TTC549 (cell line): ENCODE measurements around the gene PTPRN2.
"Not testable (repeated sequence)": the region's sequence is repeated elsewhere in the genome, so short reads cannot be mapped to it uniquely, and the experiment has no call there.

Source experiments
- FAIRE-seq: peaks from 2 replicates; lab custom pipeline; 2012; peaks lifted over from hg19 to GRCh38; lab: Jason Lieb, UNC

PTPRN2 gene

DNA sequence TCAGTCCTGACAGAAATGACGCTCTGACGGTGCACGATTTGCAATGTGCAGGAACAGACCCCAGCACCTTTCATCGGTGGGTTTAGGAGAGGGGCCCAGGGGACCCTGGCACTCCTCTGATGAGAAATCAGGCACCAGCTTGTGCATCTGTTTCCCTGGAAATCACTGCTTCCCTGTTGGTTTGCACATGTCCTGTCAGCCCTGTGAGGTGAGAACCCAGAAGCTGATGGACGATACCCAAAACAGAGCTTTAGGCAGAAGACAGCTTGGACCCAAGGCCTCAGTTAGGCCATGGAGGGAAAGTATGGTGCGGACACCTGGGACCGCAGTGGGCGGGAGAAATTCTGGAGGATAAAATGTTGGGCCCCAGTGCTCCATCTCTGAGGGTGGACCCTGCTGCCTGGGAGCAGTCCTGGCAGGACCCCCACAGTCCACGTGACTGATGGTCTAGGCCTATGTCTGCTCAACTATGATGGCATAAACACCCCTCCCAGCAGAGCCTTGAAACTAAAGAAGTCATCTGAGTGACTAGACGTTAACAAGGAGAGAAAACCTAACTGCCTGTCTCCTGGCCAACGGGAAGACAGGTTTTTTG, 242.8 kb downstream of the PTPRN2 start:
- no peak for FAIRE-seq

DNA sequence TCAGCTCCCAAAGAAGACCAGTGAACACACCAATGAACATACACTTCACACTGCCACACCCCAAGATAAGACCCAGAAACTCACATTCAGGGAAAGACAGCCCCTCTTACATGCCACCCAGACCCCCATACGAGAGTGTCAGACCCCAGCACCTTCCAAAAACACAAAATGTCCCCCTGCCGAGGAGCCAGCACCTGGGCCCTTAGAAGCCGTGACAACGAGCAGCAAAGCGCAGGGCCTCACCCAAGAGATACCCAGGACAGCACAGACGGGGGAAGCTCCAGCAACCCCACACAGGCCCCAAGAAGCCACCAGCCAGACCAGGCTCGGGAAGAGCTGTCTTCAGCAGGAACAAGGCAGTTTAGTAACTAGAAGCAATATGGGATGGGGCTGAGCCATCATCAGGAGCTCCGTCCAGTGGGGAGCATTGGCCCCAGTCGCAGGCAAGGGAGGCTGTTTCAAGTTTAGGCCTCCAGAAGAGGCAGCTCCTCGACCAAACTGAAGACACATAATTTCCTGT, 243.6 kb downstream of the PTPRN2 start:
- FAIRE-seq, result no peak

DNA sequence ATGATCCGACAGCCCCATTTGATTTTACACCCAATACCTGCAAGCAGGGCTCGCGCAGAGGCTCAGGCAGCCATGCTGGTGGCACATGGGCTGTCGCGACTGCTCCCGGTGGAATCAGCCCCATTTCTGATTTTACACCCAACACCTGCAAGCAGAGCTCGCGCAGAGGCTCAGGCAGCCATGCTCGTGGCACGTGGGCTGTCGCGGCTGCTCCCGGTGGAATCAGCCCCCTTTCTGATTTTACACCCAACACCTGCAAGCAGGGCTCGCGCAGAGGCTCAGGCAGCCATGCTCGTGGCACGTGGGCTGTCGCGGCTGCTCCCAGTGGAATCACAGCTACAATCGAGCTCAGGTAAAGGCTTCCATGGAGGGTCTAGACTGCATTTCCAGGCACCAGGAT, 244.1 kb downstream of the PTPRN2 start:
- no peak for FAIRE-seq

DNA sequence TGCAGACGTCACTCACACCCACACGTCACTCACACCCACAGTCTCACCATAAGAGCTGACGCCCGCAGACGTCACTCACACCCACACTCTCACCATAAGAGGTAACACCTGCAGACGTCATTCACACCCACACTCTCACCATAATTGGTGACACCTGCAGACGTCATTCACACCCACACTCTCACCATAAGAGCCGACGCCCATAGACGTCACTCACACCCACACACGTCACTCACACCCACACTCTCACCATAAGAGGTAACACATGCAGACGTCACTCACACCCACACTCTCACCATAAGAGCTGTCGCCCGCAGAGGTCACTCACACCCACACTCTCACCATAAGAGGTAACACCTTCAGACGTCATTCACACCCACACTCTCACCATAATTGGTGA, 246.5 kb downstream of the PTPRN2 start:
- not testable (repeated sequence) for FAIRE-seq

DNA sequence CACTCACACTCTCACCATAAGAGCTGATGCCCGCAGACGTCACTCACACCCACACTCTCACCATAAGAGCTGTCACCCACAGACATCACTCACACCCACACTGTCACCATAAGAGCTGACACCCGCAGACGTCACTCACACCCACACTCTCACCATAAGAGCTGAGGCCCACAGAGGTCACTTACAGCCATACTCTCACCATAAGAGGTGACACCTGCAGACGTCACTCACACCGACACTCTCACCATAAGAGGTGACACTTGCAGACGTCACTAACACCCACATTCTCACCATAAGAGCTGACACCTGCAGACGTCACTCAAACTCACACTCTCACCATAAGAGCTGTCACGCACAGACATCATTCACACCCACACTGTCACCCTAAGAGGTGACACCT, 250.7 kb downstream of the PTPRN2 start:
- not testable (repeated sequence) for FAIRE-seq

DNA sequence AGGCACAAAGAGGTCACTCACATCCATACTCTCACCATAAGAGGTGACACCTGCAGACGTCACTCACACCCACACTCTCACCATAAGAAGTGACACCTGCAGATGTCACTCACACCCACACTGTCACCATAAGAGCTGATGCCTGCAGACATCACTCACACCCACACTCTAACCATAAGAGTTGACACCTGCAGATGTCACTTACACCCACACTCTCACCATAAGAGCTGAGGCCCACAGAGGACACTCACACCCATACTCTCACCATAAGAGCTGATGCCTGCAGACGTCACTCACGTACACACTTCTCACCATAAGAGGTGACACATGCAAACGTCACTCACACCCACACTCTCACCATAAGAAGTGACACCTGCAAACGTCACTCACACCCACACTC, 255.1 kb downstream of the PTPRN2 start:
- FAIRE-seq, result not testable (repeated sequence)

DNA sequence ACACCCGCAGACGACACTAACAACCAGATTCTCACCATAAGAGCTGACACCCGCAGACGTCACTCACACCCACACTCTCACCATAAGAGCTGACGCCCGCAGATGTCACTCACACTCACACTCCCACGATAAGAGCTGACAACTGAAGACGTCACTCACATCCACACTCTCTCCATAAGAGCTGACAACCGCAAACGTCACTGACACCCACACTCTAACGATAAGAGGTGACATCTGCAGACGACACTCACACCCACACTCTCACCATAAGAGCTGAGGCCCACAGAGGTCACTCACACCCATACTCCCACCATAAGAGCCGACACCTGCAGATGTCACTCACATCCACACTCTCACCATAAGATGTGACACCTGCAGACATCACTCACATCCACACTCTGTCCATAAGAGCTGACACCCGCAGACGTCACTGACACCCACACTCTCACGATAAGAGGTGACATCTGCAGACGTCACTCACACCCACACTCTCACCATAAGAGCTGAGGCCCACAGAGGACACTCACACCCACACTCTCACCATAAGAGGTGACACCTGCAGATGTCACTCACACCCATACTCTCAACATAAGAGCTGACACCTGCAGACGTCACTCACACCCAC, 255.7 kb downstream of the PTPRN2 start:
- not testable (repeated sequence) for FAIRE-seq

DNA sequence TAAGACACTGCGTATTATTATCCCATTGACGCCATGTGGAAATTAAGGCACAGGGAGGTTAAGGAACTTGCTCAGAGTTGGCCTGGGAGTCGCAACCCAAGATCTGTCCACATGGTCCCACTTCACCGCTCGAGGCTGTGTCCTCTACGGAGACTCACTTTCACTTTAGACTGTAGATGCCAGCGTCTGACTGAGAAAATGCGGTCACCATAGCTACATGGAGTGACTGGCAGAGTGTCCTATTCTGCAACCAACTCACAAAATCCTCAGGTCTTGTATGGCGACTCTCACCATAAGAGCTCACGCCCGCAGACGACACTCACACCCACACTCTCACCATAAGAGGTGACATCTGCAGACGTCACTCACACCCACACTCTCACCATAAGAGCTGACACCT, 257.9 kb downstream of the PTPRN2 start:
- FAIRE-seq, result no peak

DNA sequence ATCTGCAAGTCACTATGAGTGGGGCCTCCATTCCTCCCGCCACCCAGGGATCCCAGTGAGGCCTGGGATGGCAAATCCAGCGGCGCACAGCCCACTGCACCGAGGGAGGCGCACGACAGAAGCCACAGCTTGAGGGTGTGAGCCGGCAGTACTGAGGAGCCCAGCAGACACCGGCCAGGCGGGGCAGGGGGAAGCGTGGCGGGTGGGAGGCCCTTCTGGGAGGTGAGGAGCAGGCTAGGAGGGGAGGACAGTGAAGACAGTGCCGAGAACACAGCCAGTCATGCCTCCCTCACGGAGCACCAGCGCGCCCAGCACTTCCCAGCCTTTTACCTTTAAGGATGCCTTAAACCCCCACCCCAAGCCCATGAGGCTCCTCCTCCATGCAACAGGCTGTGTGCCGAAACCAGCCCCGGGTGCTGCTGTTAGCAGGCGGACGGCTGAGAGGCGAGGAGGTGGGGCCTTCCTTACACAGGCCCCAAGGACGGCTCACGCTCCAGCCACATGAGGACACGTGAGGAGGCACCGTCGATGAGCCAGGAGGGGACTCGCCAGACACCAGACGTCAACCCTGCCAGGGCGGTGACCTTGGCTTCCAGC, 258.5 kb downstream of the PTPRN2 start:
- FAIRE-seq, result no peak

DNA sequence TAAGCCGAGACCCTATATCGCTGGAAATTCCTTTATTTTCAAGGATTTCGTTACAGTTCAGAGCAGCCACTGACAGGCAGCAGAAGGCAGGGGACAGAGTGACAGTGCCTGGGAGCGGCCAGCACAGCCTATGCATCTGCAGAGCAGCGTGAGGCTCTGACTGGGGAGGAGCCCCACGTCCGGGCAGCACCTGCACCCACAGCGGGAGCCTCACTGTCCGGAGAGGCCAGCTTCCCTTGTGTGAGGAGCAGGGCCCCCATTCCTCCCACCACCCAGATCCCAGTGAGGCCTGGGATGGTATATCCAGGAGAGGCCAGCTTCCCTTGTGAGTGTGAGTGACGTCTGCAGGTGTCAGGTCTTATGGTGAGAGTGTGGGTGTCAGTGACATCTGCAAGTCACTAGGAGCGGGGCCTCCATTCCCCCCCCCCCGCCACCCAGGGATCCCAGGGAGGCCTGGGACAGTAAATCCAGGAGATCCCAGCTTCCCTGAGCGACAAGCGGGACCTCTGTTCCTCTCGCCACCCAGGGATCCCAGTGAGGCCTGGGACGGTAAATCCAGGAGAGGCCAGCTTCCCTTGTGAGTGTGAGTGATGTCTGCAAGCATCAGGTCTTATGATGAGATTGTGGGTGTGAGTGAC, 259.1 kb downstream of the PTPRN2 start:
- no peak for FAIRE-seq

DNA sequence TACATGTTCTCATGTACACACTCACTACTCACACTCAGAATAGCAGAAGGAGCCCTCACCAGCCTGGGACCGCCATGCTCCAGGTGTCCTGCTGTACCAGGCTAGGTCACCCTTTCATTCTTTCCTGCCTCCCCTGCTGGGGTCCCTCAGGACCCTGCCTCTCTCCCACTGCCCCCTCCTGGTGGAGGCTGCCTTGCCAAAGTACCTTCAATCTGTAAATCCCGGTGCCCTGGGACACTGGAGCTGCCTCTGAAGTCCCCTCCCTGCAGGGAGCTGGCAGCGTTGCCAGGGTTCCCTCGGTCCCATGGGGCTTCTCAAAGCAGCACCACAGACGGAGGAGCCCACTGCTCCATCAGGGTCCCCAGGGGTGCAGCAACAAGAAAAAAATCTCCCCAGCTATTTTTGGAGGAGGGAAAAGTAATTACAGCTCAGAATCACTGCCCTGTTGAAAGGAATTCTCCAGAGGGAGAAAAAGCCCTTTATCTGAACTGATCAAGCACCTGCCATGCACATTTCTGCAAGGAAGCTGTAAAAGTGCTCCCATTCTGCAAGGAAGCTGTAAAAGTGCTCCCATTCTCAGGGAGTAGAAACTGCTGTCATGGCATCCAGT, 259.9 kb downstream of the PTPRN2 start:
- no peak for FAIRE-seq

DNA sequence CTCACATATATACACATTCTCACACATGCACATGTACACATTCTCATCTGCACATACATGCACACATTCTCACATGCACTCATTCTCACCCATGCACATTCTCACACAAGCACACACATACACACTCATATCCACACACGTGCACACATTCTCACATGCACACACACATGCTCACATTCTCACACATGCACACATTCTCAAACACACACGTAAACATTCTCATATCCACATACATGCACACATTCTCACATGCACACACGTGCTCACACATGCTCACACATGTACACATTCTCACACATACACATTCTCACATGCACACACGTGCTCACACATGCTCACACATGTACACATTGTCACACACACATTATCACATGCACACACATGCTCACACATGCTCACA, 260.6 kb downstream of the PTPRN2 start:
- no peak for FAIRE-seq

DNA sequence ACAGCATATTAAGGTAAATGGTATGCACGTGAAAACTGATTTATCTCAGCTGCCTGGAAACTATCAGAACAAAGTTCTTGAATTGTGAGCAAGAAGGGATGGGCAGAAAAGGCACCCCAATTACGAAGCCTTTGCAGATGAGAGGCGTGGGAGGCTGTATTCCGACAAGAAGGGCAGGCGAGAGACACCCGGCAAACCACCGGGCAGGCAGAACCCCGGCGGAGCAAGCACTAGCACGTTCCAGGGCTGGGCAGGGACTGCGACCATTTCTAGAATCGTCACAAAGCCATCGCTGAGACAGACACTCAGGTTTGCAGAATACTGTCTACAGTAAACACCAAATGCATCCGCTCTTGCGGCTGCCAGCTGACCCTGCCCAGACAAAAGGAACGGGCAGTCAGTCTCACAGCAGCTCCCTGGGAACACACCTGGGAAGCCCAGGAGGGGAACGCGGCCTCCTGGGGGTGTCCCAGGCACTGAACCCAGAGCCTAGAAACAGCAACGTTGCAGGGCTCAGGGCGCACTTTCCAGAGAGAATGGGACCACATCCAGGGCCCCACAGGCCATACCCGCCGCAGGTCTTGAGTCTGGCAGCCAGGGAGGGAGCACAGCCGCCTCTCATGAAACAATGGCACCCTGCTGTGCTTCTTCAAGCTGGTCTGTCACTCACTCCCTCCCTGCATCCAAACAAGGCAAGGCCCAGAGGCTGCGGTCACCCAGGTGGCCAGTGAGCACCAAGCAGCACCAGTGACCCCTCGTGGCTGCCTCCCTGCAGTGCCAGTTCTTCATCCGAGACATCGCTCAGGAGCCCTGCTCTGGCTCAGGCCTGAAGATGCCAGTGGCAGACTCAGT, 261.9 kb downstream of the PTPRN2 start:
- FAIRE-seq, result no peak

DNA sequence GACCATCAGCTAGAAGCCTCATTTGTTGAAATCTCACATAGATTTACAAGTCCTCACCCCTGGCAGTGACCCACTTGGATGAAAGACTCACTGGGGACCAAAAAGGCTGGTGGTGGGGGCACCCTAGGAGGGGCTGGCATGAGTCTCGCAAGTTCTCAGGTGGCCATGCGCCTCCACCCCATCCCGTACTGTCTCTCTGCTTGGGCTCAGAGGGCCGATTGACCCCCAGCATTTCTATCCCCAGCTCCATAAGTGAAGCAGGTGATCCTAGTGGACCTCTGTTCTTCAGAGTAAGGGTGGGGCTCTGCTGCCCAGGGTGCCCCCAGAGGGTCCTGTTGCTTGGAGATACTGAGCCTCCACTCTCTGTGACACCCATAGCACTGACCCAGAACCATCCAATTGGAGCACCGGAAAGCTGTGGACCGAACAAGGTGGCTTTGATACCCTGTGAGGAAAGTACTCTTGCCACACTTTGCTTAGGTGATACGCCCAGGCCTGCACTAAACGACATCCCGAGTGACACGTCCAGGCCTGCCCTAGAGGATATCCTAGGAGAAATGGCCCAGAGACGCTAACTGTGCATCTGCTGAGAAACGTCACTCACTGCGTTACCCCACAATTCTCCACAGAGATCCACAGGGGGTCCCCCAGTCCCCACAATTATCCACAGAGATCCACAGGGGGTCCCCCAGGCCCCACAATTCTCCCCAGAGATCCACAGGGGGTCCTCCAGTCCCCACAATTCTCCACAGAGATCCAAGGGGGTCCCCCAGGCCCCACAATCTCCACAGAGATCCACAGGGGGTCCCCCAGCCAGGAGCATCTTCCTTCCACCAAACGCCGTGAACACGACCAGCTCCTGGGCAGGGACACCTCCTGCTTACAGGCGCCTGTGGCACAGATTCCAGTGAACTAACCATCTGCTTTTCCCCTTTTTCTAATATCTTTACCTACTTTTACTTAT, 262.9 kb downstream of the PTPRN2 start:
- FAIRE-seq, result no peak

DNA sequence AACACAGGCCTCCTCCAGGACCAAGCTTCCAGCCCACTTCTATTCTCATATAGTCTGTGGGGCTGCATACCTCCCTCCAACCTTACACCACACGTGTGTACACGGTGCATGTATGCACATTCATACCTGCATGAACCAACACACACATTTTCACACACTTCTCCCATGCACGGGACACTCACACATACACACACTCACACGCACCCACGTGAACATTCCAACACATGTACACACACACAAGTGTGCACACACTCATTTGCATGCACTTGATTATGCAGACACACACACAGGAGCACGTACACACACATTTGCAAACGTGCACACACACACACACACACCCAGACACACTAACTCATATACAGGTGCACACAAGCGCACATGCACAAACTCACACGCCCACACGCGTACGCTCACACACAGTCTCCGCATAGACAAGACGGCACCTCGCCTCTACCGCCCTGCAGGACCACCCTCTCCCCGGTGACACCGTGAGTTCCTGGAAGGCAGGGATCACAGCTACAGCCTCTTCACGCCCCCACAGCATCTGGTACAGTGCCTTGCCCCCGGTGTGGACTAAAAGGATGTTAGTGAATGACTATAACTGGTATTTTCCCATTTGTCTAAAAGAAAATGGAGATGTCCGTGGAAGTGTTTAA, 263.8 kb downstream of the PTPRN2 start:
- FAIRE-seq, result no peak

DNA sequence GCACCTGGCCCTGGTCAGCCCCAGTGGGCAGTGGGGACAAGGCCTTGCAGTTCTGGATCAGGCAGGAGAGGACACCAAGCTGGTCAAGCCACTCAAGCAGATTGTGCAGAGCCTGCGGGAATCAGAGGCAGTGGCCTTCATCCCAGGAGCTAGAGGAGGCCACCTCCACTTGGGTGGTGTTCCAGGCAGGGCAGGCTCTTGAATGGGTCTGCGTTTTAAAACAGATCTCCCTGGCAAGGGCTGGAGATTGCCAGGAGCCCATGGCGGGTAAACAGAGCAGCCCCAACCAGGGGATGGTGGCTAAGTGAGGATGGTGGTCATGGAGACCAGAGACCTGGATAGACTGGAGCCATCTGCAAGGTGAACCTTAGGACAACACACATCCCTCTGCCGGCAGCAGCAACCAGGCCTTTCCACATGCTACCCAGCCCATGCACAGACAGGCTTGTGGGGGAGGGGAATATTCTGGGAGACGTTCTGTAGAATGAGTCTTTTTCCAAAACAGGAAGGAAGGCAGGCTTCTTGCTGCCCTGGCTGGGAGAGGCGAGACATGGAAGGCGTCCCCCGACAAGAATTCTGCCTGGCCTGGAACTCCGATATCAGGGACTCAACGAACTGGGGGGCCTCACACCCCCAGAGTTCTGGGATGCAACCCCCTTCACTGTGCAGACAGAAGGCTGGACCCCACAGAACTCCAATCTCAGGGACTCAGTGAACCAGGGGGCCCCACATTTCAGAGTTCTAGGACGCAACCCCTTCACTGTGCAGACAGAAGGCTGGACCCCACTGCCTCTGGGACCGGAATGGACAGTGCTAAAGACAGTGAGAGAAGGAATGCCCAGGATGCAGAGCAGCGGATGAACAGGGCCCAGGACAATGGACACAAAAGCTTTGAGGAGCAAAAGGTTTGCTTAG, 264.8 kb downstream of the PTPRN2 start:
- FAIRE-seq, result no peak

DNA sequence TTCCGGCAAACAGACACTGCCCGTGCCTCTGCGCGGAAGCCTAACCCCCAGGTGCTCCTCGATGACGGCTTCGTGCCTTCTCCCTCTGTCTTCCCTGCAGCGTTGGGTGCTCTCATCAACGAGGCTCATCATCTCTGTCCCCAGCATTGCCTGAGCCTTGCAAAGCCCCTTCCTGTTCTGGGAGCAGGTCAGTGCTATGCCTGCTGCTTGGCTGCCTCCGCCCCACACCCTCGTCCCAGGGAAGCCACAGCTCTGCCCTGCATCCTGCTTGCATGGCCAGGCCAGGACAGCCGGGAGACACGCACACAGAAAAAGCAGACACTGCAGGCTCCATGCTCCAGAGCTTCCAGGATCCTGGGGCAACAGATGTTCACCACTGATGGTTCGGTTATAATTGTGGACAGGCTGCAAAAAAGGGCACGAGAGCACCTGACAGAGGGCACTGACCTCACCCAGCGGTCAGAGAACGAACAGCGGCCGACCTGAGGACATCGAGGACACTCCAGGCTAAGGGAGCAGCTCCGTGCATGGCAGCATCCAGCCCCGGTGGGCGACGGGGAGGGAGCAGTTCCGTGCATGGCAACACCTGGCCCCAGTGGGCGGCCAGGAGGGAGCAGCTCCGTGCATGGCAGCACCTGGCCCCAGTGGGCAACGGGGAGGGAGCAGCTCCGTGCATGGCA, 265.5 kb downstream of the PTPRN2 start:
- no peak for FAIRE-seq

DNA sequence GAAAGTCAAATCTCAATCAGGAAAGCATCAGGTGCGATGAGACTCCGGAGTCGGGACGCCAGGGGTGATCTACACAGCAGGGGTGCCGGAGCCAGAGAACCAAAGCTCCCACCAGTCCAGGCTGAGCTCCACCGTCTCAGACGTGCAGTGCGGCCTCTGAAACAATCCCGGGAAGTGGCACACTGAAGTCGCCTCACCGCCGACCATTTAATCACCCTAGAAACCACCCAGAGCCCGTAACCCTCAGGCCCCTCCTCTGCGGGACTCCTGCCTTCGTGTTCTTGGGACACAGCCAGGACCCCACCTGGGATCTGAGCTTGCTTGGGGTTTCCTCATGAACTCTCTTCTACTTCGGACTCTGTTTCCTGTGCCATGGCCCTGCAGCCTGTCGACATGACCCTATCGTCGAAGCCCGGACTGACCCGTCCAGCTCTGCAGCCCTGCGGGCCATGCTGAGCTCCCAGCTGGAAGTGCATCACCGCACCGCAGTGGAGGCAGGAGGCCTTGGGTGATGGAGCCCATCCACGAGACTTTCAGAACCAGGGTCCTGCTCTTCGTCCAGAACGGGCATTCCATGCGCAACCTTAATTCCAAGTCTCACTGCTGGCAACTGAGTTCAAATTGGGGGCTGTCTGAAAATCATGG, 266.4 kb downstream of the PTPRN2 start:
- no peak for FAIRE-seq
